Upper lobe of right lung (tissue), 1 donor: Measurements from ENCODE around the gene PRDM15. TPM values are rescaled to one million over a fixed set of nuclear protein-coding genes. Genes with fewer than 3 reads are reported as not detected.

Source experiments
- ATAC-seq: fragments of 200-7000 bp; cut with Tn5 transposase; one replicate; pipeline ENCODE4 v1.9.1; 2020; ENCODE audit warnings: mild to moderate bottlenecking, moderate library complexity
- DNase-seq: peaks from one replicate; pipeline ENCODE4 v3.0.0-alpha.2; 2020
- H3K27ac ChIP-seq: fragments of 200-600 bp; one replicate; pipeline ENCODE4 v1.8.0; 2022
- H3K27me3 ChIP-seq: fragments of 200-600 bp; one replicate; pipeline ENCODE4 v1.8.0; 2022; ENCODE audit warnings: mild to moderate bottlenecking
- H3K36me3 ChIP-seq: fragments of 200-600 bp; one replicate; pipeline ENCODE4 v1.8.0; 2022
- H3K4me1 ChIP-seq: fragments of 200-600 bp; one replicate; pipeline ENCODE4 v1.8.0; 2022
- H3K4me3 ChIP-seq: fragments of 200-600 bp; one replicate; pipeline ENCODE4 v1.8.0; 2022; ENCODE audit warnings: mild to moderate bottlenecking
- H3K9me3 ChIP-seq: fragments of 200-600 bp; one replicate; pipeline ENCODE4 v1.8.0; 2022
- CTCF ChIP-seq: fragments of 200-600 bp; IDR thresholded peaks from one replicate; pipeline ENCODE4 v1.8.0; 2022; ENCODE audit warnings: antibody characterized with exemption
- intact Hi-C: fragments of 100-400 bp; cut with DNase I; formaldehyde crosslinking; loops from one replicate; pipeline ENCODE4 v1.11.0; 2022
- total RNA-seq: library from RNA; stranded (reverse); fragmentation: NEBNext Ultra II Directional; extraction: Animal tissue kit (Norgen Biotek cat#: 25700); gene quantifications from one replicate; pipeline ENCODE4 v1.2.1, GENCODE V29; 2021
- donor health status: DM: no; HTN: yes; CAD: no; lungs with severe emphysema.

The PRDM15 gene
- total RNA-seq, 1 donor from 2014 or later: 7.4 TPM

DNA sequence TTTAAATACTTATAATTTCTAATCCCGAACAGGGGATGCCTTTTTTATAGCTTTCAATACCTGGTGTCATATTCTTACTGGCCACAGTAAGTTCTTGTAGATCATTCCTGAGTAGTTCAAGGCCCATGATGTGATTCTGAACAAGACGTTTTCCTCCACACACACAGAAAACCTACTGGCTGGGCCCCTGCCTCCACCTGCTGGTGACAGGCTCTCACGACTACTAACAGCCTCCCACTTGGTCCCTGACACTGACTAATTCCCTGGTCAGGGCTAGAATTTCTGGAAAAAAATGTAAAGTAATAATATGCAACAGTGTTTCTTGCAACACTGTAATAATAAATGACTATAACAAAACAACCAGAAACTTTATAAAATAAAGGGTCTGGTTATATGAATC, 61.9 kb downstream of the PRDM15 start:
- intact Hi-C loops: loop anchor here (5.0 to 10.0 kb wide), 2 partner anchors 288 to 305 kb away; no protein-coding TSS in a partner anchor
- H3K27ac ChIP-seq: no peak overlapping the region

DNA sequence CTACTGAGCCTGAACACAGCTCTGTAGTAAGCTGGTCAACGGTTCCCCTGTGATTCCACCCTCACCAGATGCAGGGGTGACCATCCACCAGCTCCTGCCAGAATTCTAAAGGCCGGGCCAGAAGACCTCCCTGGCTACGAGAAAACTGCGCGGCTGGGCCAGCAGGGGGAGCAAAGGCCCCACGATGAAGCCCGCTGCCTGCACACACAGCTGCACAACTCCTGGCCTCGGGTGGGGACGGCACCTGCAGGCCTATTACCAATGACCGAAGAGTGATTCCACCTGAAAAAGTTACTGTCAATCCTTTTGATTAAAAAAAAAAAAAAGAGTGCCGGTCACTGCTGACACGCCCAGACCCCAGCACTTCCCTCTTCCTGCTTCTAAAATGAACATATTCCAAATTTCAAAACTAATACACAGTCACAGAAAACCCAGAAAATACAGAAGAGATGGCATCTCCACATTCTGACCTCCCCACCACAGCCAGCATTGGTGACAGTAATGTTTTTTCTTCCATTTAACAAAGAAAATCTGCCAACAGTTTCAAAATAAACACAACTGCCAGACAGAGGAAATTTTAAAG, 62.5 kb downstream of the PRDM15 start:
- Histone ChIP-seq H3K9me3 (no peaks in the 10 kb centered on the region), H3K27ac (no peak overlapping the region), H3K4me1 (peaks cover 4% of the 10 kb centered on the region), H3K4me3 (no peak overlapping the region), H3K36me3 (peaks cover 7% of the 10 kb centered on the region), H3K27me3 (no peaks in the 10 kb centered on the region)
- intact Hi-C loops: loop anchor here (5.0 to 10.0 kb wide), 2 partner anchors 288 to 306 kb away; no protein-coding TSS in a partner anchor
- ATAC-seq (peak; percentile 88), DNase-seq (peak; percentile 84)
- peak; percentile 82 for TF ChIP-seq CTCF

More for the DNA sequence above, 61.9 kb downstream of the PRDM15 start:
- DNase-seq (peak; percentile 67), ATAC-seq (peak; percentile 81)
- no peaks in the 10 kb centered on the region for H3K9me3 ChIP-seq
- peaks cover 4% of the 10 kb centered on the region for H3K4me1 ChIP-seq
- peaks cover 6% of the 10 kb centered on the region for H3K36me3 ChIP-seq
- peak; percentile 62 for TF ChIP-seq CTCF
- H3K27me3 ChIP-seq: no peaks in the 10 kb centered on the region
- H3K4me3 ChIP-seq: no peak overlapping the region

- no peak for ATAC-seq
- Histone ChIP-seq H3K27ac (no peak overlapping the region), H3K9me3 (no peaks in the 10 kb centered on the region), H3K4me3 (no peak overlapping the region), H3K36me3 (peaks cover 7% of the 10 kb centered on the region), H3K4me1 (peaks cover 4% of the 10 kb centered on the region), H3K27me3 (no peaks in the 10 kb centered on the region)
- intact Hi-C loops: loop anchor here (5.0 to 10.0 kb wide), 2 partner anchors 289 to 306 kb away; no protein-coding TSS in a partner anchor
- no peak for DNase-seq
- TF ChIP-seq CTCF: no peak
Observed at GRCh38 chr21:41815652-41816582, 63.2 kb downstream of the PRDM15 start.

GRCh38 chr21:41813226-41813625, 65.9 kb downstream of the PRDM15 start:
- peaks cover 22% of the 10 kb centered on the region for H3K36me3 ChIP-seq
- no peak overlapping the region for H3K4me3 ChIP-seq
- TF ChIP-seq CTCF: no peak
- peak; percentile 44 for DNase-seq
- no peak for ATAC-seq
- H3K9me3 ChIP-seq: no peaks in the 10 kb centered on the region
- H3K4me1 ChIP-seq: peaks cover 4% of the 10 kb centered on the region
- intact Hi-C loops: loop anchor here (10.0 kb wide), 1 partner anchor 292 kb away; no protein-coding TSS in a partner anchor
- no peak overlapping the region for H3K27ac ChIP-seq
- no peaks in the 10 kb centered on the region for H3K27me3 ChIP-seq

GRCh38 chr21:41812679-41813078, 66.5 kb downstream of the PRDM15 start:
- Histone ChIP-seq H3K36me3 (peaks cover 22% of the 10 kb centered on the region), H3K27ac (no peak overlapping the region), H3K27me3 (no peaks in the 10 kb centered on the region), H3K4me1 (peaks cover 4% of the 10 kb centered on the region), H3K4me3 (no peak overlapping the region), H3K9me3 (no peaks in the 10 kb centered on the region)
- TF ChIP-seq CTCF: no peak
- ATAC-seq (no peak), DNase-seq (peak; percentile 46)
- intact Hi-C loops: loop anchor here (10.0 kb wide), 1 partner anchor 292 kb away; no protein-coding TSS in a partner anchor
